HG03097 (cell line): Measurements from ENCODE around the gene NDUFA7.
A peak's percentile ranks its signal among the peaks of the same experiment; 100 is the strongest.
"Not testable (repeated sequence)": the region's sequence is repeated elsewhere in the genome, so short reads cannot be mapped to it uniquely, and the experiment has no call there.

Experiments
- ATAC-seq: cut with Tn5 transposase; IDR thresholded peaks from one replicate; pipeline ENCODE4 v1.9.1; 2021; ENCODE audit not compliant: unreplicated experiment, low FRiP score

NDUFA7 gene

DNA sequence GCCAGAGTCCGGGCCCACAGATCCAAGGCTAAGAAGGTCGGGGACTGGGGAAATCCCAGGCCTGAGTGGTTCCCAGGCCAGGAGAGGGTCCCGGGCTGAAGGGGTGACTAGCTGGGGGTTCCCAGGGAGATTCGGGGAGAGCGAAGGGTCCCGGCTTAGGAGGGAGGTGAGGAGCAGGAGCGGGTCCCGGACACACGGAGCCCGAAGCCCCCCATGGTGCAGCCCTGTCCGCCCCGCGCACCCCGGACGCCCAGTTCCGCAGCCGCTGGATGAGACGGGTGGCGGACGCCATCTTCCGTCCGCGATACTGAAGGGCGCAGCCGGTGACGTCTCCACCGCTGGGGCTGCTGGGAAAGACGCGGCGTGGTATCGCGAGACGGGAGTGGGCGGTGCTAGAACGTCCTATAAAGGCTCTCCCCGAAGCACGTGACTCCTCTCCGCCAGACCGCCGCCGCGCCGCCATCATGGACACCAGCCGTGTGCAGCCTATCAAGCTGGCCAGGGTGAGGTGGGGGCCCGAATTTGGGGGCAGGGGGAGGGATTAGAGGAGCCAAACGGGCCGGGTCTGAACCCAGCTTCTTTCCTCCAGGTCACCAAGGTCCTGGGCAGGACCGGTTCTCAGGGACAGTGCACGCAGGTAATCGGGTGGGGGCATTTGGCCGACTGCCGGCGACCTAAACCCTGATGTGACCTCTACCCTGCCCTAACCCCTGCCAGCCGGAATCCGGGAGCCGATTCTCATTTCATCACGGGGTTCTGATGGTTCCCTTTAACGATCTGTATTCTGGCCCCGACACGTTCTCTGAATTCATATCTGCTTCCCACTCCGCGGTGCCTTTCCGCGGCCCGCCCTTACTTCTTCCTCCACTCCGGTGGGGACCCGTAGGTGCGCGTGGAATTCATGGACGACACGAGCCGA, at the start of gene NDUFA7, which contains the start of gene RPS28:
TSS of gene NDUFA7 (minus strand) at position 309 of the 919 bp plus-strand sequence. CDS start at position 292, 17 bp downstream.
TSS of gene RPS28 (plus strand) at position 430 of the 919 bp plus-strand sequence. CDS start at position 465, 35 bp downstream.
- peak; percentile 95 for ATAC-seq

DNA sequence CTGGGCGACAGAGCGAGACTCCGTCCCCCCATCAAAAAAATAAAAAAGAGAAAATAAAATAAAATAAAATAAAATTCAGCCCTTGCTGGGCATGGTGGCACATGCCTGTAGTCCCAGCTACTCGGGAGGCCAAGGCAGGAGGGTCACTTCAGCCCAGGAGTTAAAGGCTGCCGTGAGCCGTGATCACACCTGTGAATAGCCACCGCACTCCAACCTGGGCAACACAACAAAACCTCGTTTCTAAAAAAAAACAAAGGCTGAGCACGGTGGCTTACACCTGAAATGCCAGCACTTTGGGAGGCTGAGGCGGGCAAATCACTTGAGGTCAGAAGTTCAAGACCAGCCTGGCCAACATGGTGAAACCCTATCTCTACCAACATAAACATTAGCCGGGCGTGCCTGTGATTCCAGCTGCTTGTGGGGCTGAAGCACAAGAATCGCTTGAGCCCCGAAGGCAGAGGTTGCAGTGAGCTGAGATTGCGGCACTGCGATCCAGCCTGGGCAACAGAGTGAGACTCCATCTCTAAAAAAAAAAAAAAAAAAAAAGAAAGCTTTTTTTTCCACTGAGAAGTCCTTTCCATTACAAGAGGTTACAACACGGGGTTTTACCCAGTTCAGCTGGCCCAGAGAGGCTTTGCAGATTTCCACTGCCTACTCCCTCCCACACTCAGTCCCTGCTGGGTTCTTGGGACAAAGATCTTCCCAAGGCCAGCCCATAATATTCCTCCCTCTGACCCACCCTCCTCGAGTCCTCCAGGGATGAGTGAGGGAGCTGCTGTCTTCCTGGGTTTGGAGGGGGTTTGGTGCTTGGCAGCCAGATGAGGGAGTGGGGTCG, 49.2 kb upstream of the NDUFA7 start:
- no peak for ATAC-seq

DNA sequence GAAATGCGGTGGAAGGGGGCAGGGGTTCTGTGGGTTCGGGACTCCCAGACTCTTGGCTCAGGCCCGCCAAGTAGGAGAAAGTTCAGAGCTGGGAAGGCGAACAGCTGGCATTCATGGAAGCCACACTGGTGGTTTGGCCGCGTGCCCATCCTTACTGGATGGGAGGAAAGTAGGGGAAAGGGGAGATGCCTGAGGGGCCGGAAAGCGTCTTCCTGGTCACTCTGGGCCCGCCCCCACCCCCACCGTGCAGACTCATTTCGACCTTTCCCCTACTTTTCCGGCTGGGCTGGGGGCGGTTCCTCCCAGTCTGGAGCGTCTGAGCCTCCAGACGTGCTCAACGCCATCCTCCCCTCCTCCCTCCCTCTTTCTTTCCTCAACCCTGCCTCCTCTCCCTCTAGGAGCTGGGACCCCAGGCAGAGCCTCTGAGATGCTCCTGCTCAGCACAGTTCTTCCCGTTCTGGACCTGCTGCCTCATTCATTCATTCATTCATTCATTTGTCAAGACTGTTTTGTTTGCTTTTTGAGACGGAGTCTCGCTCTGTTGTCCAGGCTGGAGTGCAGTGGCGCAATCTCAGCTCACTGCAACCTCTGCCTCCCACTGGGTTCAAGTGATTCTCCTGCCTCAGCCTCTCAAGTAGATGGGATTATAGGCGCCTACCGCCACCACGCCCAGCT, 46.3 kb upstream of the NDUFA7 start:
- ATAC-seq: no peak

GRCh38 chr19:8366961-8367326, 45.8 kb upstream of the NDUFA7 start:
- ATAC-seq: no peak

DNA sequence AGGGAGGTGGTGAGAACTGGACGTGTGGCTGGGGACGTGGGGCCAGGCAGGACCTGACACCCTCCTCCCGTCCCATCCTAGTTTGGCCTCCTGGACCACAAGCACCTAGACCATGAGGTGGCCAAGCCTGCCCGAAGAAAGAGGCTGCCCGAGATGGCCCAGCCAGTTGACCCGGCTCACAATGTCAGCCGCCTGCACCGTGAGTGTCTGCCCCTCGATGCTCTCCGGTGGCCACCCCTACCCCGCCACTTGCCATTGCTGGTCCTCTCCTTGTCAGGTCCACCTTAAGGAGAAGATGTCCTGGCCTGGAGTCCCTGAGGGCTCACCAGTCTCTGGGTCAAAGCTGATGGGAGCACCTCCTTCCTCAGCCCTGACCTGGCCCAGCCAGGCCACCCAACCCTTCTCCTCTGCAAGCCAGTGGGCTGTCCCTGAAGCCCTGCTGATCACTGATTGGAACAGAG, 45.0 kb upstream of the NDUFA7 start:
- ATAC-seq: no peak

GRCh38 chr19:8363803-8364771, 42.9 kb upstream of the NDUFA7 start, which contains the start of gene ANGPTL4:
Gene ANGPTL4 (plus strand): TSS chr19:8364155. CDS start chr19:8364322, 167 bp downstream.
- ATAC-seq: no peak

- ATAC-seq: no peak
Observed at GRCh38 chr19:8361921-8362793, 41.0 kb upstream of the NDUFA7 start.

DNA sequence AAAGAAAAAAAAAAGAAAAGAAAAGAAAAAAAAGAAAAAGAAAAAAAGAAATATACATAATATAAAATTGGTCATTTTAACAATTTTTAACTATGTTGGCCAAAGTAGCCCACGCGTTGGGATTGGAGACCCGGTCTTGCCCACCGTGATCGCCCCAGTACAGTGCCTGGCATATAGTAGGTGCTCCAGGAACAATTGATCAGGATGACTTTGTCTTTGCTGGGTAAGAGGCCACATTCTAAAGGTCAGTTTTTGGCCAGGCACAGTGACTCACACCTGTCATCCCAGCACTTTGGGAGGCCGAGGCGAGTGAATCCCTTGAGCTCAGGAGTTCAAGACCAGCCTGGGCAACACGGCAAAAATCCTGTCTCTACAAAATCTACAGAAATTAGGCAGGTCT, 39.0 kb upstream of the NDUFA7 start:
- ATAC-seq: no peak

DNA sequence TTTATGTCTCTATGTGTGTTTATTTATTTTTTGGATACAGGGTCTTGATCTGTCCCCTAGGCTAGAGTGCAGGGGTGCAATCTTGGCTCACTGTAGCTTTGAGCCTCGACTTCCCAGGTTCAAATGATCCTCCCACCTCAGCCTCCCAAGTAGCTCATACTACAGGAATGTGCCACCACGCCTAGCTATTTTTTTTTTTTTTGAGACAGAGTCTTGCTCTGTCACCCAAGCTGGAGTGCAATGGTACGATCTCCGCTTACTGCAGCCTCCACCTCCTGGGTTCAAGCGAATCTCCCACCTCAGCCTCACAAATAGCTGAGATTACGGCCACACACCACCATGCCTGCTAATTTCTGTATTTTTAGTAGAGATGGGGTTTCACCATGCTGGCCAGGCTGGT, 37.8 kb upstream of the NDUFA7 start:
- ATAC-seq: no peak

DNA sequence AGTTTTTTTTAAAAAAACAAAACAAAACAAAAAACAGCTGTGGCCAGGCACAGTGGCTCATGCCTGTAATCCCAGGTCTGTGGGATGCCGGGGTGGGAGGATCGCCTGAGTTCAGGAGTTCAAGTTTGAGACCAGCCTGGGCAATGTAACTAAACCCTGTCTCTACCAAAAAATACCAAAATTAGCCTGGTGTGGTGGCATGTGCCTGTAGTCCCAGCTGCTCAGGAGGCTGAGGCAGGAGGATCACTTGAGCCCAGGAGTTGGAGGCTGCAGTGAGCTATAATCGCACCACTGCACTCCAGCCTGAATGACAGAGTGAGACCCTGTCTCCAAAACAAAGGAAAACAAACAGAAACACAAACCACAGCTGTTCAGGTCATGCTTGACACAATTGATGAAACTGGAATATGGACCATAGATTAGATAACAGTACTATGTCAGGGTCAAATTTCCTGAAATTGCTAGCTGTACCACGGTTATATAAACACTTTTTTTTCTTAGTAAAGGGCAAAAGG, 35.9 kb upstream of the NDUFA7 start:
- no peak for ATAC-seq

DNA sequence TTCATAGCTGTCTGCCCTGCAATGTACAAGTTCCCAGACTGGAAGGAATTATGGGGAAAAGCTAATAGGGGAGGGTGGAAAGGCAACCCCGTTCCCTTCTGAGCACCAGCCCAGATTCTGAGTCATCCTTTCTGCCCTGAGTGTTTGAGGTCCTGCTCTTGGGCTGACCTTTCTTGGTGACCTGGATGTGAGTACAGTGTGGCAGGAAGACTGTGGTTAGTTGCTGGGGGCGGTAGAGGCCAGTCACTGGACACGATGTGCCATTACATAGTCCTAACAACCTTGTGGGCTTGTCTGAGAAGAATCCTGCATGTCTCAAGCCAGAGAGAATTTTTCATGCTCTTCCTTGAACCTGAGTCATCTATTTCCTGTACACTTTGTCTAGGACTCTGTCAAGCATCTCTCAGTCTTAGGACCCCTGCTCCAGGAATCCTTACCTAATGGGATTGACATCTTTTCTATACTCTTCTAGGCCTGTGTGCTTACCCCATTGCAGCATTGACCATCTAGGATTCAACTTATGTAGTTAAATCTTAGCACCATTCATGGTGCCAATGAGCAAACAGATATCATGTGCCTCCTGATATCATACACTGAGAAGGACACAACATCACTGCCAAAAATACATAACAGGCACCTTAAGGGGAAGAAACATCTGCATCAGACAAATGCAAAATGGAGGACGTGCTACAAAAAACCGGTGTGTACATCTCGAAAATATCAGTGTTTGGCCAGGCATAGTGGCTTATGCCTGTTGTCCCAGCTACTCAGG, 34.6 kb upstream of the NDUFA7 start:
- ATAC-seq: no peak

- ATAC-seq: not testable (repeated sequence)
Observed at GRCh38 chr19:8352845-8353244, 31.7 kb upstream of the NDUFA7 start.

GRCh38 chr19:8352134-8352827, 31.1 kb upstream of the NDUFA7 start:
- no peak for ATAC-seq

DNA sequence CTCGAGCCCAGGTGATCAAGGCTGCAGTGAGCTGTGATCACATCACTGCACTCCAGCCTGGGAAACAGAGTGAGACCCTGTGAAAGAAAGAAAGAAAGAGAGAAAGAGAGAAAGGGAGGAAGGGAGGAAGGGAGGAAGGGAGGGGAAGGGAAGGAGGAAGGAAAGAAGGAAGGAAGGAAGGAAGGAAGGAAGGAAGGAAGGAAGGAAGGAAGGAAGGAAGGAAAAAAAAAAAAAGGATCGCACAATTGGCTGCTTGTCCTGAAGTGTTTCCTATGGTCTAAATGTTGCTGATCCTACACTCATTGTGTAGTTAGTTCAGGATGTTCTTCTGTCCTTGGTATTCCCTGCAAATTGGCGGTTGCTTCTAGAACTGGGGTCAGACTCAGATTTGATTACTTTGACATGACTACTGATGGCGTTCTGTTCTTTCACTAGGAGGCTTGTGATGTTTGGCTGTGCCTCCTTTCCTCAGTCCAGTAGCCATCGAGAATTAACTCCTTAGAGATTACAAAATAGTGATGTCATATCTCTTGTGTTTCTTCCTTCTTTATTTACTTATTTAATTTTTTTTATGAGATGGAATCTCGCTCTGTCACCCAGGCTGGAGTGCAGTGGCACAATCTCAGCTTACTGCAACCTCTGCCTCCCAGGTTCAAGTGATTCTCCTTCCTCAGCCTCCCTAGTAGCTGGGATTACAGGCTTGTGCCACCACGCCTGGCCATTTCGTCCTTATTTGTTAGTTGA, 28.6 kb upstream of the NDUFA7 start:
- not testable (repeated sequence) for ATAC-seq

GRCh38 chr19:8343483-8343844, 22.3 kb upstream of the NDUFA7 start:
- ATAC-seq: no peak
